AG04449 (cell line): Measurements from ENCODE around the gene PDZD8.

Source experiments
- CTCF ChIA-PET: fragments of 350-600 bp; formaldehyde crosslinking; extraction: SDS; loops from one replicate; lab custom pipeline; 2021; ENCODE audit warnings: antibody characterized with exemption; lab: Yijun Ruan, JAX
- POLR2A ChIA-PET: fragments of 400-600, 350-600 bp; formaldehyde crosslinking; extraction: SDS; loops from one replicate; lab custom pipeline; 2020; ENCODE audit warnings: antibody characterized with exemption, inconsistent platforms; lab: Yijun Ruan, JAX
- DNase-seq: peaks from one replicate; pipeline ENCODE4 v3.0.0-alpha.2; 2010; ENCODE audit warnings: low read depth, low spot score
- H3K4me3 ChIP-seq: 2 replicates; pipeline ENCODE4 v1.5.1; 2011; ENCODE audit warnings: low read depth, mild to moderate bottlenecking, control low read depth, low read length
- TF ChIP-seq, protein P1 (sequence below): IDR thresholded peaks from one replicate; pipeline ENCODE4 v1.5.1; 2011; ENCODE audit warnings: mild to moderate bottlenecking, moderate library complexity, low read length, control low read depth, inconsistent platforms; ENCODE audit not compliant: insufficient read depth; ENCODE audit errors: missing control alignments

PDZD8 gene

DNA sequence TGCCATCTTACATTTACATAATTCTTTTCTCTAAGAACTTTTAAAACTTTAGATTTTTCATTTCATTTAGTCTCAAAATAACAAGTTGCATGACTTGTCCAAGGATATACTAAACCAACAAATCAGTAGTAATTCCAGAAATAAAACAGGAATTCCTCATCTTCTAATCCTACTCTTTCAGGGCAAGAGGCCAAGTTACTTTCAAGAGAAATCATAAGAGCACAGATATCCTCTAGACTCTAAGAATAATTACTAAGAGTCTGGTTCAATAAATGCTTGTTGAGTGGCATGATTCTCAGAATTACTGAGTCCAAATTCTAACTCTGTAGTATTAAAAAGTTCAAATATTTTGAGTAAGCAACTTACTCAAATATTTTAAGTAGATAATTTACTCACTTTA lies 12.9 kb downstream of the PDZD8 start:
- ChIA-PET CTCF (no interaction called here), POLR2A (no interaction called here)
- no peak for DNase-seq
- TF ChIP-seq, protein P1, sequence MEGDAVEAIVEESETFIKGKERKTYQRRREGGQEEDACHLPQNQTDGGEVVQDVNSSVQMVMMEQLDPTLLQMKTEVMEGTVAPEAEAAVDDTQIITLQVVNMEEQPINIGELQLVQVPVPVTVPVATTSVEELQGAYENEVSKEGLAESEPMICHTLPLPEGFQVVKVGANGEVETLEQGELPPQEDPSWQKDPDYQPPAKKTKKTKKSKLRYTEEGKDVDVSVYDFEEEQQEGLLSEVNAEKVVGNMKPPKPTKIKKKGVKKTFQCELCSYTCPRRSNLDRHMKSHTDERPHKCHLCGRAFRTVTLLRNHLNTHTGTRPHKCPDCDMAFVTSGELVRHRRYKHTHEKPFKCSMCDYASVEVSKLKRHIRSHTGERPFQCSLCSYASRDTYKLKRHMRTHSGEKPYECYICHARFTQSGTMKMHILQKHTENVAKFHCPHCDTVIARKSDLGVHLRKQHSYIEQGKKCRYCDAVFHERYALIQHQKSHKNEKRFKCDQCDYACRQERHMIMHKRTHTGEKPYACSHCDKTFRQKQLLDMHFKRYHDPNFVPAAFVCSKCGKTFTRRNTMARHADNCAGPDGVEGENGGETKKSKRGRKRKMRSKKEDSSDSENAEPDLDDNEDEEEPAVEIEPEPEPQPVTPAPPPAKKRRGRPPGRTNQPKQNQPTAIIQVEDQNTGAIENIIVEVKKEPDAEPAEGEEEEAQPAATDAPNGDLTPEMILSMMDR: no peak
- no peak overlapping the region for H3K4me3 ChIP-seq

DNA sequence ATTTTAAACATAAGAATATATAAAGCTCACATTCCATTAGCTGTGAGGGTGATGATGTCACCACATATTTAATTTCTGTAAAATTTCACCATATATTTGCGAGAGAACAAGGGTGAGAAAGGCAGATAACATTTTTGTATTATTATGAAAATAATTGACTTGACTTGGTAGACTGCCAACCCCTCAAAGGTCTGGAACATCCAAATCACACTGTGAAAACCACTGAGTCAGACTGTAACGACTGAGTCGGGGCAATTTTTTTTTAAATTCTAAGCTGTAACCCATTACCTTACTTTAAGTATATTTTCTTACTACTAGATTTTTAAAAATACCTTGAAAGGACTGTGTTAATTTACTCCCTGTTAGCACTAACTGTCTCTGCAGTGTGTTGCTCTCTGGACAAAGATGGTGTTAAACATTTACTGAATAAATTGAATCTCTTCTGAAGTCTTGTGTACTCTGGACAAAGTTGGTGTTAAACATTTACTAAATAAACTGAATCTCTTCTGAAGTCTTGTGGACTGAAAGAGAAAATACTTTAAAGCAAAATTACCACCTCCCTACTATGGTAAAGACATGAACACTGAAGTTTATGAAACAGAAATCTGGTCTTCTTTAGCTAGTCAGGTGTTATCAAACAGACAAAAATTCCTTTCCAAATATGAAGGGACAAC lies 14.1 kb downstream of the PDZD8 start:
- DNase-seq: no peak
- TF ChIP-seq, protein P1: no peak
- POLR2A ChIA-PET: no interaction called here

DNA sequence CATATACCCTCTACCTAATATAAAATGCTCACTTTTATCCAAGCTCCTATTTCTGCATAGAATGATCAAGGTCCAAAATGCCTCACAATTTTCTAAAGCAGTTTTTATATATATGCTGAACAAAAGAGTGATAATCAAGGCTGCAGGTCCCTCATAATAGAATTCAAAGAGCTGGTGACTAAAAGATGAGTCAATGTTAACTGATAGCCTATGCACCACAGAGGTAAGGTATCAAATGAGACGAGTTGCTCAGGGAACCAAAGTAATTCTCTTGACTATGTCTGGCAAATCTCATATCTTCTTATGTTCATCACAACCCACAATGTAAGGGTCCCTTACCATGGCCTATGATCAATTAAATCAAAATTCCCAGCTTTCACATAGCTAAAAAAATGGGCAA lies 15.2 kb downstream of the PDZD8 start:
- no peak overlapping the region for H3K4me3 ChIP-seq
- DNase-seq: no peak
- TF ChIP-seq, protein P1: no peak
- POLR2A ChIA-PET: no interaction called here
- CTCF ChIA-PET: interaction anchor here (0.6 to 1.4 kb wide), 4 partner anchors 10 to 144 kb away, joined by 3 to 5 read pairs (median 4); no protein-coding TSS in a partner anchor

More for the DNA sequence above, 14.1 kb downstream of the PDZD8 start:
- H3K4me3 ChIP-seq: no peak overlapping the region
- CTCF ChIA-PET: interaction anchor here (0.7 to 1.4 kb wide), 7 partner anchors 10 to 186 kb away, joined by 3 to 5 read pairs (median 3); no protein-coding TSS in a partner anchor

- TF ChIP-seq, protein P1: no peak
- DNase-seq: no peak
- CTCF ChIA-PET: interaction anchor here (1.2 to 2.9 kb wide), 3 partner anchors 10 to 87 kb away, joined by 3 to 9 read pairs (median 4); no protein-coding TSS in a partner anchor
- POLR2A ChIA-PET: no interaction called here
- H3K4me3 ChIP-seq: no peak overlapping the region
Observed at GRCh38 chr10:117355072-117355471, 20.2 kb downstream of the PDZD8 start.

- TF ChIP-seq, protein P1: no peak
Observed at GRCh38 chr10:117353684-117354083, 21.6 kb downstream of the PDZD8 start.

GRCh38 chr10:117352724-117353123 lies 22.5 kb downstream of the PDZD8 start:
- DNase-seq: no peak
- H3K4me3 ChIP-seq: no peak overlapping the region
- CTCF ChIA-PET: interaction anchor here (0.8 kb wide), 1 partner anchor 136 kb away, joined by 3 read pairs; no protein-coding TSS in a partner anchor
- TF ChIP-seq, protein P1: no peak
- POLR2A ChIA-PET: no interaction called here

More at GRCh38 chr10:117353684-117354083, 21.6 kb downstream of the PDZD8 start:
- ChIA-PET POLR2A (no interaction called here), CTCF (no interaction called here)
- no peak for DNase-seq
- H3K4me3 ChIP-seq: no peak overlapping the region
